H1 (cell line): ENCODE measurements around the gene RASL10A. TPM values are rescaled to one million over a fixed set of nuclear protein-coding genes. Genes with fewer than 3 reads are reported as not detected.
"Not testable (repeated sequence)": the region's sequence is repeated elsewhere in the genome, so short reads cannot be mapped to it uniquely, and the experiment has no call there.

Experiments used
- CTCF ChIA-PET: fragments of 300-600 bp; sonication (Branson Sonifier 250); formaldehyde crosslinking; loops from one replicate; lab custom pipeline; 2021; ENCODE audit not compliant: partially characterized antibody; lab: Charles Lee
- POLR2A ChIA-PET: fragments of 300-600 bp; sonication (Branson Sonifier 250); formaldehyde crosslinking; loops from one replicate; lab custom pipeline; 2021; ENCODE audit warnings: inconsistent platforms; ENCODE audit not compliant: partially characterized antibody; lab: Charles Lee
- DNase-seq, 2 experiments: peaks; one replicate each; pipeline versions ENCODE4 v3.0.0 to v3.0.0-alpha.2; 2010 to 2022; ENCODE audit warnings: low spot score in 2 of 2, low read depth in 1 of 2, mixed read lengths in 1 of 2
- FAIRE-seq: peaks from 2 replicates; lab custom pipeline; 2011; peaks lifted over from hg19 to GRCh38; lab: Jason Lieb, UNC
- H2AFZ ChIP-seq: 2 replicates; pipeline ENCODE4 v1.8.1; 2012; ENCODE audit warnings: low read length, inconsistent platforms
- H2AK5ac ChIP-seq: 2 replicates; pipeline ENCODE4 v1.6.1; 2013; ENCODE audit warnings: low read depth, low read length
- H2BK120ac ChIP-seq: replicated peaks from 2 replicates; pipeline ENCODE3; 2013; ENCODE audit warnings: low read depth, low read length, inconsistent platforms
- H2BK12ac ChIP-seq: 2 replicates; pipeline ENCODE4 v1.6.1; 2013; ENCODE audit warnings: low read depth, low read length
- H2BK15ac ChIP-seq: 2 replicates; pipeline ENCODE4 v1.6.1; 2013; ENCODE audit warnings: low read length
- H2BK20ac ChIP-seq: 2 replicates; pipeline ENCODE4 v1.6.1; 2013; ENCODE audit warnings: low read length
- H2BK5ac ChIP-seq: 2 replicates; pipeline ENCODE4 v1.6.1; 2013; ENCODE audit warnings: low read depth, low read length
- H3K14ac ChIP-seq: 2 replicates; pipeline ENCODE4 v1.6.1; 2013; ENCODE audit warnings: inconsistent platforms; ENCODE audit not compliant: insufficient read length
- H3K18ac ChIP-seq: 2 replicates; pipeline ENCODE4 v1.6.1; 2013; ENCODE audit warnings: low read length; ENCODE audit errors: extremely low read depth
- H3K23ac ChIP-seq: 2 replicates; pipeline ENCODE4 v1.6.1; 2013; ENCODE audit warnings: inconsistent platforms; ENCODE audit not compliant: insufficient read length
- H3K23me2 ChIP-seq: 2 replicates; pipeline ENCODE4 v1.6.1; 2013; ENCODE audit warnings: low read depth, low read length
- H3K27ac ChIP-seq: 2 replicates; pipeline ENCODE4 v1.6.1; 2011; ENCODE audit warnings: low read depth, low read length, inconsistent platforms
- H3K27me3 ChIP-seq, 4 experiments: replicated peaks in 1 of 4; 1 replicate in 1 of 4; 2 replicates in 3 of 4; pipeline versions ENCODE4 v1.6.1 to v1.8.1; 2011 to 2013; ENCODE audit warnings: low read length in 3 of 4, mild to moderate bottlenecking in 3 of 4, inconsistent platforms in 2 of 4, mixed read lengths in 2 of 4, moderate library complexity in 1 of 4; ENCODE audit not compliant: control insufficient read depth in 3 of 4, insufficient read depth in 3 of 4; ENCODE audit errors: extremely low read depth in 1 of 4
- H3K36me3 ChIP-seq, 4 experiments: 2 replicates each; pipeline versions ENCODE4 v1.6.1 to v1.8.1; 2011 to 2013; ENCODE audit warnings: mild to moderate bottlenecking in 4 of 4, low read length in 3 of 4, moderate library complexity in 2 of 4, control low read depth in 1 of 4, inconsistent platforms in 1 of 4; ENCODE audit not compliant: insufficient read depth in 4 of 4, control insufficient read depth in 2 of 4
- H3K4ac ChIP-seq: replicated peaks from 2 replicates; pipeline ENCODE3; 2013; ENCODE audit warnings: low read length, low read depth, mixed read lengths, inconsistent platforms; ENCODE audit not compliant: insufficient read length
- H3K4me1 ChIP-seq, 4 experiments: replicated peaks in 1 of 4; 1 replicate in 1 of 4; 2 replicates in 3 of 4; pipeline versions ENCODE4 v1.6.1 to v1.8.1; 2011 to 2013; ENCODE audit warnings: low read length in 3 of 4, inconsistent platforms in 2 of 4, mixed read lengths in 1 of 4; ENCODE audit not compliant: insufficient read depth in 4 of 4, control insufficient read depth in 3 of 4
- H3K4me2 ChIP-seq, 2 experiments: 2 replicates each; pipeline versions ENCODE4 v1.6.1 to v1.8.1; 2011 to 2013; ENCODE audit warnings: low read depth in 2 of 2, low read length in 2 of 2, control low read depth in 1 of 2, inconsistent platforms in 1 of 2, mild to moderate bottlenecking in 1 of 2; ENCODE audit not compliant: insufficient read depth in 1 of 2
- H3K4me3 ChIP-seq, 4 experiments: fragments of 200-600, 300-600 bp in 1 of 4; sonication (generic), shearing (Covaris generic), sonication (Bioruptor Twin) in 1 of 4; 2 replicates each; pipeline versions ENCODE4 v1.5.1 to v1.8.1; 2011 to 2016; ENCODE audit warnings: low read length in 4 of 4, low read depth in 3 of 4, control low read depth in 2 of 4, inconsistent platforms in 2 of 4, mild to moderate bottlenecking in 2 of 4, mixed read lengths in 1 of 4, moderate library complexity in 1 of 4; ENCODE audit not compliant: insufficient read depth in 2 of 4; ENCODE audit errors: extremely low read depth in 1 of 4
- H3K56ac ChIP-seq: replicated peaks from 2 replicates; pipeline ENCODE3; 2013; ENCODE audit warnings: low read depth, mild to moderate bottlenecking, mixed read lengths, low read length, inconsistent platforms; ENCODE audit not compliant: insufficient read length
- H3K79me1 ChIP-seq: 2 replicates; pipeline ENCODE4 v1.6.1; 2013; ENCODE audit warnings: low read depth, low read length, control low read depth
- H3K79me2 ChIP-seq, 2 experiments: 2 replicates each; pipeline versions ENCODE4 v1.6.1 to v1.8.1; 2012 to 2013; ENCODE audit warnings: low read length in 2 of 2, mild to moderate bottlenecking in 2 of 2, inconsistent platforms in 1 of 2; ENCODE audit not compliant: insufficient read depth in 2 of 2, control insufficient read depth in 1 of 2
- H3K9ac ChIP-seq, 4 experiments: replicated peaks in 1 of 4; 1 replicate in 1 of 4; 2 replicates in 3 of 4; pipeline versions ENCODE4 v1.6.1 to v1.8.1; 2011 to 2013; ENCODE audit warnings: low read depth in 3 of 4, low read length in 3 of 4, control low read depth in 2 of 4, mild to moderate bottlenecking in 2 of 4, moderate library complexity in 2 of 4, inconsistent platforms in 1 of 4; ENCODE audit errors: extremely low read depth in 1 of 4
- H3K9me3 ChIP-seq, 2 experiments: 2 replicates each; pipeline versions ENCODE4 v1.6.1 to v1.8.1; 2012 to 2013; ENCODE audit warnings: mild to moderate bottlenecking in 2 of 2, moderate library complexity in 2 of 2, control low read depth in 1 of 2, inconsistent platforms in 1 of 2, low read depth in 1 of 2, low read length in 1 of 2, mixed read lengths in 1 of 2; ENCODE audit not compliant: insufficient read depth in 2 of 2
- H4K20me1 ChIP-seq, 2 experiments: replicated peaks in 1 of 2; 2 replicates each; pipeline versions ENCODE3 to v1.8.1; 2011 to 2013; ENCODE audit warnings: inconsistent platforms in 2 of 2, low read length in 2 of 2, mild to moderate bottlenecking in 1 of 2; ENCODE audit not compliant: insufficient read depth in 2 of 2, control insufficient read depth in 1 of 2
- H4K5ac ChIP-seq: 2 replicates; pipeline ENCODE4 v1.6.1; 2013; ENCODE audit warnings: low read length, low read depth, mixed read lengths, inconsistent platforms; ENCODE audit not compliant: insufficient read length
- H4K8ac ChIP-seq: 2 replicates; pipeline ENCODE4 v1.8.0; 2013; ENCODE audit warnings: mild to moderate bottlenecking, moderate library complexity, low read length, inconsistent platforms; ENCODE audit not compliant: insufficient read depth; ENCODE audit errors: extremely low read depth
- H4K91ac ChIP-seq: replicated peaks from 2 replicates; pipeline ENCODE3; 2013; ENCODE audit warnings: low read length, mixed read lengths, inconsistent platforms; ENCODE audit not compliant: insufficient read length
- WGBS, 2 experiments: shearing (Covaris generic) in 1 of 2; methylation state at CpG; one replicate each; pipeline versions ENCODE4 v1.1.6 to v1.1.7; 2013 to 2015; ENCODE audit warnings: low lambda C conversion rate in 2 of 2, mixed read lengths in 2 of 2, inconsistent platforms in 1 of 2, low coverage in 1 of 2, missing lambda C conversion rate in 1 of 2; ENCODE audit not compliant: insufficient replicate concordance in 2 of 2, insufficient coverage in 1 of 2, insufficient read length in 1 of 2; ENCODE audit errors: extremely low coverage in 1 of 2, missing lambda C conversion rate in 1 of 2; 5-methylcytosine and 5-hydroxymethylcytosine counted together
- polyA plus RNA-seq, 7 experiments: library from polyadenylated mRNA; depleted of rRNA in 3 of 7; stranded (reverse) in 5 of 7; unstranded in 2 of 7; fragments of >200 nt in 5 of 7; fragments of 200-250 nt in 2 of 7; gene quantifications; 1 replicate in 5 of 7; 2 replicates in 1 of 7; 4 replicates in 1 of 7; pipeline versions ENCODE4 v1.2.1 to v1.2.3, GENCODE V29; 2011 to 2013; ENCODE audit warnings: missing spikeins in 2 of 7, mixed read lengths in 2 of 7
- total RNA-seq: library from RNA; stranded (reverse); fragmentation: NEBNext Ultra II Directional; extraction: Animal tissue kit (Norgen Biotek cat#: 25700); gene quantifications from 2 replicates; pipeline ENCODE4 v1.2.1, GENCODE V29; 2021

Gene RASL10A
- total and polyA plus RNA-seq, 2 of the 8 experiments (the other 6 are each of a cell fraction or from before 2014, with no cell fraction given) = 1.1 to 1.5 TPM

GRCh38 chr22:29357193-29357890, 41.8 kb upstream of the RASL10A start:
- not testable (repeated sequence) for H3K23ac ChIP-seq, H2BK20ac ChIP-seq, H4K5ac ChIP-seq, H3K18ac ChIP-seq, H3K4me2 ChIP-seq, H3K23me2 ChIP-seq, H3K79me2 ChIP-seq, H3K14ac ChIP-seq, FAIRE-seq, H3K4me3 ChIP-seq, H2AK5ac ChIP-seq, DNase-seq, H4K8ac ChIP-seq, H2BK15ac ChIP-seq, H3K79me1 ChIP-seq, H3K4ac ChIP-seq, H3K27ac ChIP-seq, H4K20me1 ChIP-seq, H2BK5ac ChIP-seq, H3K9ac ChIP-seq, H2BK12ac ChIP-seq, H3K9me3 ChIP-seq, H2BK120ac ChIP-seq, H2AFZ ChIP-seq, H3K27me3 ChIP-seq, H3K4me1 ChIP-seq, H4K91ac ChIP-seq, H3K56ac ChIP-seq
- H3K36me3 ChIP-seq = peaks cover 12 to 30% (median 23%) of the 10 kb centered on the region in 4 experiments
- WGBS, 2 experiments = 93% methylated on average over 10 of the region's 12 CpGs; no CpG with 5 or more reads in 1 of the 2 experiments
- ChIA-PET POLR2A (interaction anchor here (1.1 kb wide), 1 partner anchor 25 kb away, joined by 3 read pairs; no protein-coding TSS in a partner anchor), CTCF (interaction anchor here (0.8 to 1.5 kb wide), 5 partner anchors 13 to 203 kb away, joined by 3 to 5 read pairs (median 3); no protein-coding TSS in a partner anchor)
